ENCODE results near the gene C14orf180.

Gene C14orf180

DNA sequence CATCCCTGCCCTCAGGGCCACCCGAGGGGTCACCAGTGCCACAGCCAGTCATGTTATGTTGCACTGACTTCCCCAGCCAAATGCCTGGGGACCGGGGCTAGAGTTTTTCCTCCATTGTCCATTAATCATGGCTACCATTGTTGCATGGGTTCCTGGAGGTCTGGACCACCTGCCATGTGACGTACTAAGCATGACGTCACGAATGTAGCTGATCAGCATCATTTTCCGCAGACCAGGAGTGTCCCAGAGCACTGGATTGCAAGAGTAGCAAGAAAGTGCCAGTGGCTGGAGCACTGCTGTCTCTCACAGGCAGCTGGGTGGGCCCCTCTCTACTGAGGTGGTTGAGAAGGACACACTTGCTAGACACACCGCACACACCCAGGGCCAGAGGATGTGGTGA lies 6.9 kb upstream of the C14orf180 start:
- TF ChIP-seq ZBTB17 (tag by site-specific recombination; IDR thresholded peaks at IDR 0.05) (0 out of 2 replicates have a peak, but pooled peaks have one; percentile 23), ZFP69B (tag by site-specific recombination; IDR thresholded peaks at IDR 0.05) (0 out of 2 replicates have a peak, but pooled peaks have one; percentile 28), ZNF558 (tag by site-specific recombination; IDR thresholded peaks at IDR 0.05) (no peak)
- POLR2A ChIA-PET: no interaction called here
- Histone ChIP-seq H3K27ac (ENCODE audit: extremely low read depth, low read depth, low read length) (no peak overlapping the region), H3K9me3 (ENCODE audit: control insufficient read depth, insufficient read depth, low read depth, low read length) (no peaks in the 10 kb centered on the region), H3K4me1 (ENCODE audit: control insufficient read depth, insufficient read depth, low read length) (no peaks in the 10 kb centered on the region), H3K4me3 (ENCODE audit: low read depth, low read length) (no peak overlapping the region), H3K36me3 (ENCODE audit: control insufficient read depth in 2 of 2, insufficient read depth in 1 of 2, low read length in 2 of 2) (no peaks in the 10 kb centered on the region)
- CTCF ChIA-PET: interaction anchor here (1.8 kb wide), 2 partner anchors 8 to 496 kb away, joined by 5 to 8 read pairs; no protein-coding TSS in a partner anchor

DNA sequence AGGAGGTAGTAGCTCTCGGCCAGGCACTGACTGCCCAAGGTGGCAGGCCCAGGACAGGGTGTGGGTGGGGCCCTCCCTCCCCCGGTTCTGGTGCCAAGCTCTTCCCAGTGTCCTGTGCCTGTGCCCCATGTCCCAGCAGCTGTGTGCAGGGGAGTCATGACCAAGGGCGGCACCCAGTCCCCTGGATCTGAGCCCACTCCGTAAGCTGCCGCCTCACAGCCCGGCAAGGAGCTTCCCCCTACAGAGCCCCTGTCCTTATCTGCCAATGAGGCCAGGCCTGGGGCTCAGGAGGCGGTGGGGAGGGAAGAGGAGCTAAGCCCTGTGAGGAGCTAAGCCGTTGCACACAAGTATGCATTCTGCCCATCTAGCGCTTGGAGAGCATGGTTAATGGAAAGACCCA lies 5.6 kb upstream of the C14orf180 start:
- no peak overlapping the region for H3K4me3 ChIP-seq (ENCODE audit: low read depth, low read length)
- H3K4me1 ChIP-seq (ENCODE audit: control insufficient read depth, insufficient read depth, low read length): no peaks in the 10 kb centered on the region
- peak; percentile 39; the same call in 1 of the 2 replicates for TF ChIP-seq ZIC2 (tag by site-specific recombination; IDR thresholded peaks at IDR 0.05)
- no peak for TF ChIP-seq ZNF660 (tag by site-specific recombination; IDR thresholded peaks at IDR 0.05)
- peak; percentile 35; the same call in 1 of the 2 replicates for TF ChIP-seq ZFHX2 (tag by site-specific recombination; conservative IDR thresholded peaks at IDR 0.05)
- ChIA-PET CTCF (interaction anchor here (1.8 kb wide), 2 partner anchors 10 to 498 kb away, joined by 5 to 8 read pairs; no protein-coding TSS in a partner anchor), POLR2A (no interaction called here)
- no peak overlapping the region for H3K27ac ChIP-seq (ENCODE audit: extremely low read depth, low read depth, low read length)
- H3K9me3 ChIP-seq (ENCODE audit: control insufficient read depth, insufficient read depth, low read depth, low read length): no peaks in the 10 kb centered on the region
- H3K36me3 ChIP-seq (ENCODE audit: control insufficient read depth in 2 of 2, insufficient read depth in 1 of 2, low read length in 2 of 2): no peaks in the 10 kb centered on the region

DNA sequence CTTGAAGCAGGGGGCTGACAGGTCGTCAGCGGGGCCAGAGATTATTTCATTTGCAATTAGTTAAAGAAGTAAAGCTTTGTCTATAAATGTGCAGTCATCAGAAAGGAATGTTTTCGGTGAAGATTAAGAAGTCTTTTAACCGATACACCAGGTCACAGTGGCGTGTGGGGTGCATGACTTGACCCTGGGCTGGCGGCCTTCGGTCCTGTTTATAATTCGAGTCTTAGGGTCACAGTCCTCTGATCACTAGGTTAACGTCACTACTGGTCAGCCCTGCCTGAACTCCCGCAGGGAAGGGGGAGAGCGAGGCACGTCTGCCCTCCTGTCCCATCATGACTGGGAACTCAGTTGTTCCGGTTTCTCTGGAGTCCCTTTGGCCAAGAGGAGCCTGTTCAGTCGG lies 5.0 kb upstream of the C14orf180 start:
- H3K4me3 ChIP-seq (ENCODE audit: low read depth, low read length): no peak overlapping the region
- no peak overlapping the region for H3K27ac ChIP-seq (ENCODE audit: extremely low read depth, low read depth, low read length)
- POLR2A ChIA-PET: no interaction called here
- CTCF ChIA-PET: interaction anchor here (1.1 to 1.8 kb wide), 3 partner anchors 10 to 498 kb away, joined by 3 to 8 read pairs (median 5); no protein-coding TSS in a partner anchor
- no peaks in the 10 kb centered on the region for H3K9me3 ChIP-seq (ENCODE audit: control insufficient read depth, insufficient read depth, low read depth, low read length)
- TF ChIP-seq ZNF433 (tag by site-specific recombination; IDR thresholded peaks at IDR 0.05; ENCODE audit: low read depth) (no peak), ZNF404 (tag by site-specific recombination; IDR thresholded peaks at IDR 0.05) (no peak), ZNF670 (tag by site-specific recombination; IDR thresholded peaks at IDR 0.05; ENCODE audit: low read depth) (no peak), MYNN (tag by site-specific recombination; IDR thresholded peaks at IDR 0.05; ENCODE audit: borderline replicate concordance) (no peak), SETDB1 (IDR thresholded peaks at IDR 0.05; ENCODE audit: insufficient read length, low read length) (no peak), KLF9 (tag by site-specific recombination; IDR thresholded peaks at IDR 0.05; ENCODE audit: low read depth) (no peak), ZNF132 (tag by site-specific recombination; IDR thresholded peaks at IDR 0.05; ENCODE audit: borderline replicate concordance) (no peak), ZFHX2 (tag by site-specific recombination; conservative IDR thresholded peaks at IDR 0.05) (no peak), ZNF239 (tag by site-specific recombination; IDR thresholded peaks at IDR 0.05) (no peak), MZF1 (tag by site-specific recombination; IDR thresholded peaks at IDR 0.05; ENCODE audit: borderline replicate concordance) (no peak), HOXC10 (CRISPR knock-in tag; IDR thresholded peaks at IDR 0.05) (no peak)
- TF ChIP-seq, protein P1, sequence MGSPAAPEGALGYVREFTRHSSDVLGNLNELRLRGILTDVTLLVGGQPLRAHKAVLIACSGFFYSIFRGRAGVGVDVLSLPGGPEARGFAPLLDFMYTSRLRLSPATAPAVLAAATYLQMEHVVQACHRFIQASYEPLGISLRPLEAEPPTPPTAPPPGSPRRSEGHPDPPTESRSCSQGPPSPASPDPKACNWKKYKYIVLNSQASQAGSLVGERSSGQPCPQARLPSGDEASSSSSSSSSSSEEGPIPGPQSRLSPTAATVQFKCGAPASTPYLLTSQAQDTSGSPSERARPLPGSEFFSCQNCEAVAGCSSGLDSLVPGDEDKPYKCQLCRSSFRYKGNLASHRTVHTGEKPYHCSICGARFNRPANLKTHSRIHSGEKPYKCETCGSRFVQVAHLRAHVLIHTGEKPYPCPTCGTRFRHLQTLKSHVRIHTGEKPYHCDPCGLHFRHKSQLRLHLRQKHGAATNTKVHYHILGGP (tag by site-specific recombination; IDR thresholded peaks at IDR 0.05): no peak
- TF ChIP-seq, protein P2, sequence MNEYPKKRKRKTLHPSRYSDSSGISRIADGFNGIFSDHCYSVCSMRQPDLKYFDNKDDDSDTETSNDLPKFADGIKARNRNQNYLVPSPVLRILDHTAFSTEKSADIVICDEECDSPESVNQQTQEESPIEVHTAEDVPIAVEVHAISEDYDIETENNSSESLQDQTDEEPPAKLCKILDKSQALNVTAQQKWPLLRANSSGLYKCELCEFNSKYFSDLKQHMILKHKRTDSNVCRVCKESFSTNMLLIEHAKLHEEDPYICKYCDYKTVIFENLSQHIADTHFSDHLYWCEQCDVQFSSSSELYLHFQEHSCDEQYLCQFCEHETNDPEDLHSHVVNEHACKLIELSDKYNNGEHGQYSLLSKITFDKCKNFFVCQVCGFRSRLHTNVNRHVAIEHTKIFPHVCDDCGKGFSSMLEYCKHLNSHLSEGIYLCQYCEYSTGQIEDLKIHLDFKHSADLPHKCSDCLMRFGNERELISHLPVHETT (tag by site-specific recombination; IDR thresholded peaks at IDR 0.05): no peak
- TF ChIP-seq, protein P3, sequence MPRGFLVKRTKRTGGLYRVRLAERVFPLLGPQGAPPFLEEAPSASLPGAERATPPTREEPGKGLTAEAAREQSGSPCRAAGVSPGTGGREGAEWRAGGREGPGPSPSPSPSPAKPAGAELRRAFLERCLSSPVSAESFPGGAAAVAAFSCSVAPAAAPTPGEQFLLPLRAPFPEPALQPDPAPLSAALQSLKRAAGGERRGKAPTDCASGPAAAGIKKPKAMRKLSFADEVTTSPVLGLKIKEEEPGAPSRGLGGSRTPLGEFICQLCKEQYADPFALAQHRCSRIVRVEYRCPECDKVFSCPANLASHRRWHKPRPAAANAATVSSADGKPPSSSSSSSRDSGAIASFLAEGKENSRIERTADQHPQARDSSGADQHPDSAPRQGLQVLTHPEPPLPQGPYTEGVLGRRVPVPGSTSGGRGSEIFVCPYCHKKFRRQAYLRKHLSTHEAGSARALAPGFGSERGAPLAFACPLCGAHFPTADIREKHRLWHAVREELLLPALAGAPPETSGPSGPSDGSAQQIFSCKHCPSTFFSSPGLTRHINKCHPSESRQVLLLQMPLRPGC (tag by site-specific recombination; IDR thresholded peaks at IDR 0.05): no peak
- TF ChIP-seq, protein P4, sequence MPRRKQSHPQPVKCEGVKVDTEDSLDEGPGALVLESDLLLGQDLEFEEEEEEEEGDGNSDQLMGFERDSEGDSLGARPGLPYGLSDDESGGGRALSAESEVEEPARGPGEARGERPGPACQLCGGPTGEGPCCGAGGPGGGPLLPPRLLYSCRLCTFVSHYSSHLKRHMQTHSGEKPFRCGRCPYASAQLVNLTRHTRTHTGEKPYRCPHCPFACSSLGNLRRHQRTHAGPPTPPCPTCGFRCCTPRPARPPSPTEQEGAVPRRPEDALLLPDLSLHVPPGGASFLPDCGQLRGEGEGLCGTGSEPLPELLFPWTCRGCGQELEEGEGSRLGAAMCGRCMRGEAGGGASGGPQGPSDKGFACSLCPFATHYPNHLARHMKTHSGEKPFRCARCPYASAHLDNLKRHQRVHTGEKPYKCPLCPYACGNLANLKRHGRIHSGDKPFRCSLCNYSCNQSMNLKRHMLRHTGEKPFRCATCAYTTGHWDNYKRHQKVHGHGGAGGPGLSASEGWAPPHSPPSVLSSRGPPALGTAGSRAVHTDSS (tag by site-specific recombination; IDR thresholded peaks at IDR 0.05): no peak
- no peaks in the 10 kb centered on the region for H3K4me1 ChIP-seq (ENCODE audit: control insufficient read depth, insufficient read depth, low read length)
- H3K36me3 ChIP-seq (ENCODE audit: control insufficient read depth in 2 of 2, insufficient read depth in 1 of 2, low read length in 2 of 2): no peaks in the 10 kb centered on the region
